Measurements from ENCODE around the gene MOB3C.

DNA sequence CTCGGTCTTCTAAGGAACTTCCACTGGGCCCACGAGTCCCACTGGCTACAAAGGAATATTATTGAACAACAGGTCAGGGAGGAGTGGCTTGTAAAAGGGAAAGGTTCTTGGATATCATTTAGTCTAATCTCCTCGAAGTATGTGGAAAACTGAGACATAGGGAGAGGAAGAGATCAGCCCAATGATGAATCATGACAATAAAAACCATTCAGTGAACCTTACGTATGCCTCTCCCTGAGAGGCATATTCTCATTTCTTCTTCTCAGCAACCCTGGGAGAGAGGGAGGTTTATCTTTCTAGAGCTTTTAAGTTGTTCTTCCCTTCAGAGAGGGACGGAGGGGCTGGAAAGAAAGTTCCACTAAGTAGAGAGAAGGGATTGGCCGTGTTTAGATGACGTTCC is 5.3 kb upstream of the MOB3C start:
- TF ChIP-seq, protein P1, sequence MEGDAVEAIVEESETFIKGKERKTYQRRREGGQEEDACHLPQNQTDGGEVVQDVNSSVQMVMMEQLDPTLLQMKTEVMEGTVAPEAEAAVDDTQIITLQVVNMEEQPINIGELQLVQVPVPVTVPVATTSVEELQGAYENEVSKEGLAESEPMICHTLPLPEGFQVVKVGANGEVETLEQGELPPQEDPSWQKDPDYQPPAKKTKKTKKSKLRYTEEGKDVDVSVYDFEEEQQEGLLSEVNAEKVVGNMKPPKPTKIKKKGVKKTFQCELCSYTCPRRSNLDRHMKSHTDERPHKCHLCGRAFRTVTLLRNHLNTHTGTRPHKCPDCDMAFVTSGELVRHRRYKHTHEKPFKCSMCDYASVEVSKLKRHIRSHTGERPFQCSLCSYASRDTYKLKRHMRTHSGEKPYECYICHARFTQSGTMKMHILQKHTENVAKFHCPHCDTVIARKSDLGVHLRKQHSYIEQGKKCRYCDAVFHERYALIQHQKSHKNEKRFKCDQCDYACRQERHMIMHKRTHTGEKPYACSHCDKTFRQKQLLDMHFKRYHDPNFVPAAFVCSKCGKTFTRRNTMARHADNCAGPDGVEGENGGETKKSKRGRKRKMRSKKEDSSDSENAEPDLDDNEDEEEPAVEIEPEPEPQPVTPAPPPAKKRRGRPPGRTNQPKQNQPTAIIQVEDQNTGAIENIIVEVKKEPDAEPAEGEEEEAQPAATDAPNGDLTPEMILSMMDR (IDR thresholded peaks at IDR 0.05), result no peak
- TF ChIP-seq POLR2A (IDR thresholded peaks at IDR 0.05), result no peak
